Aorta (tissue), 5 donors: ENCODE data around the gene C4orf50. TPM values are rescaled to one million over a fixed set of nuclear protein-coding genes. Genes with fewer than 3 reads are reported as not detected.
"Not testable (repeated sequence)": the region's sequence is repeated elsewhere in the genome, so short reads cannot be mapped to it uniquely, and the experiment has no call there.

ENCODE experiments used
- ATAC-seq: fragments of 200-7000 bp; cut with Tn5 transposase; one replicate; pipeline ENCODE4 v1.9.1; 2022; ENCODE audit warnings: moderate library complexity; ENCODE audit not compliant: low FRiP score
- DNase-seq, 2 donors: peaks; one replicate each; pipeline ENCODE4 v3.0.0-alpha.2; 2020
- H3K27ac ChIP-seq, 2 donors: one replicate each; pipeline ENCODE4 v1.5.1; 2013; ENCODE audit warnings: low read length in 2 of 2, mild to moderate bottlenecking in 2 of 2, moderate library complexity in 2 of 2, control low read depth in 1 of 2, inconsistent platforms in 1 of 2, low read depth in 1 of 2
- H3K27me3 ChIP-seq, 2 donors: one replicate each; pipeline ENCODE4 v1.6.1; 2013; ENCODE audit warnings: control low read depth in 1 of 2, low read length in 1 of 2, mild to moderate bottlenecking in 1 of 2, moderate library complexity in 1 of 2; ENCODE audit not compliant: insufficient read depth in 2 of 2, control insufficient read depth in 1 of 2
- H3K36me3 ChIP-seq, 2 donors: one replicate each; pipeline ENCODE4 v1.6.1; 2013; ENCODE audit warnings: control low read depth in 1 of 2, low read length in 1 of 2, mild to moderate bottlenecking in 1 of 2; ENCODE audit not compliant: insufficient read depth in 2 of 2, control insufficient read depth in 1 of 2
- H3K4me1 ChIP-seq, 2 donors: one replicate each; pipeline ENCODE4 v1.6.1; 2013; ENCODE audit warnings: low read length in 2 of 2, control low read depth in 1 of 2, mild to moderate bottlenecking in 1 of 2, moderate library complexity in 1 of 2; ENCODE audit not compliant: insufficient read depth in 2 of 2, control insufficient read depth in 1 of 2
- H3K4me3 ChIP-seq, 2 donors: one replicate each; pipeline ENCODE4 v1.5.1; 2013; ENCODE audit warnings: low read length in 2 of 2, control low read depth in 1 of 2, mild to moderate bottlenecking in 1 of 2
- H3K9me3 ChIP-seq: one replicate; pipeline ENCODE4 v1.6.1; 2013; ENCODE audit warnings: mild to moderate bottlenecking, low read length; ENCODE audit not compliant: control insufficient read depth
- WGBS, 2 donors: extraction: QIAGEN DNeasy Blood & Tissue Kit; methylation state at CpG; one replicate each; pipeline ENCODE4 v1.1.7; 2013; 5-methylcytosine and 5-hydroxymethylcytosine counted together
- intact Hi-C, 2 donors: fragments of 100-400 bp; cut with DNase I; formaldehyde crosslinking; loops; one replicate each; pipeline versions ENCODE4 v1.14.2 to v1.15.0; 2022
- polyA plus RNA-seq, 2 donors: library from polyadenylated mRNA; stranded (reverse); fragments of 200-250 nt; gene quantifications; one replicate each; pipeline ENCODE4 v1.2.3, GENCODE V29; 2013
- total RNA-seq, 2 donors: library from RNA; stranded (reverse); fragmentation: NEBNext Ultra II Directional; extraction: Animal tissue kit (Norgen Biotek cat#: 25700); gene quantifications; one replicate each; pipeline ENCODE4 v1.2.1, GENCODE V29; 2021
- donor health status: healthy with polysubstance abuse.
- donor health status: Bipolar disorder and iron deficiency.
- donor health status: DM: no; HTN: no; CAD: no.
- donor health status: DM: no; HTN: no; CAD: no.
- donor health status: DM: yes; HTN: yes; CAD: no.

C4orf50 gene
- total and polyA plus RNA-seq, 4 donors = 0.03 to 0.06 TPM; not detected in 2

DNA sequence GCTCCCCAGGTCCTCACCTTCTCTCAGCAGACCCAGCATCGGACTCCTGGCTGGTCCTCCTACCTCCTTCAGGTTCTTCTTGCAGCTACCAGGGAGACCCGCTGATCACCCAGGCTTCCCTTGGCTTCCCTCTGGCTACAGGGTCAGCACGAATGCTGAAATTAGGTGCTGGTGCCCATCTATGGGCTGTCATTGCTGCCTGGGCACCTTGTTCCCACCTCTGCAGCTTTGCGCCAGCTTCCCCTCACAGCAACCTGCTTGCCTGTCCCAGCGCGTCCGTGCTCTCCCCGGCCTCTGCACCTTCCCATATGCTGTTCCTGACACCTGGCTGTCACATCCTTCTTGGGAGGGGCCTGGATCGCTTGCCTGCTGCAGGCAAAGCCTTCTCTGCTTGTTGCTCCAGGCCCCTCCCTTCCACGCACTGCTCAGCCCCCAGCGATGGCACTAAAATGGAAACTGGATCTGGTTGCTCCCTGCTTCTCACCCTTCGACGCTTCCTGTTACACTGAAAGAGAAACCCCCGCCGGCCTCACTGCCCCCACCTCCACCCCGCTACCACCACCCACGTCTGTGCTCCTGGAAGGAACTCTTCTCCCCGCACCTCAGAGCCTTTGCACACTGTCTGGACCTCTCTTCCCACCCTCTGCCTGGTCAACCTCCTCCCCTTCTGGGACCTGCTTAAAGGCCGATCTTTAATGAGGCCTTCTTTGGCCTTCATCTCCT lies 22.2 kb downstream of the C4orf50 start:
- Histone ChIP-seq H3K9me3 (no peaks in the 10 kb centered on the region), H3K27ac (no peak overlapping the region), H3K36me3 (no peaks in the 10 kb centered on the region), H3K27me3 (no peaks in the 10 kb centered on the region), H3K4me3 (no peak overlapping the region), H3K4me1 (no peaks in the 10 kb centered on the region)
- 35 to 48% methylated on average over 19 of the region's 19 CpGs for WGBS, 2 donors
- intact Hi-C loops = loop anchor here in 1 of 2 donors (5.0 kb wide), 1 partner anchor 91 kb away; no protein-coding TSS in a partner anchor
- ATAC-seq (no peak), DNase-seq (peak in 1 of 2 donors; percentile 52)

DNA sequence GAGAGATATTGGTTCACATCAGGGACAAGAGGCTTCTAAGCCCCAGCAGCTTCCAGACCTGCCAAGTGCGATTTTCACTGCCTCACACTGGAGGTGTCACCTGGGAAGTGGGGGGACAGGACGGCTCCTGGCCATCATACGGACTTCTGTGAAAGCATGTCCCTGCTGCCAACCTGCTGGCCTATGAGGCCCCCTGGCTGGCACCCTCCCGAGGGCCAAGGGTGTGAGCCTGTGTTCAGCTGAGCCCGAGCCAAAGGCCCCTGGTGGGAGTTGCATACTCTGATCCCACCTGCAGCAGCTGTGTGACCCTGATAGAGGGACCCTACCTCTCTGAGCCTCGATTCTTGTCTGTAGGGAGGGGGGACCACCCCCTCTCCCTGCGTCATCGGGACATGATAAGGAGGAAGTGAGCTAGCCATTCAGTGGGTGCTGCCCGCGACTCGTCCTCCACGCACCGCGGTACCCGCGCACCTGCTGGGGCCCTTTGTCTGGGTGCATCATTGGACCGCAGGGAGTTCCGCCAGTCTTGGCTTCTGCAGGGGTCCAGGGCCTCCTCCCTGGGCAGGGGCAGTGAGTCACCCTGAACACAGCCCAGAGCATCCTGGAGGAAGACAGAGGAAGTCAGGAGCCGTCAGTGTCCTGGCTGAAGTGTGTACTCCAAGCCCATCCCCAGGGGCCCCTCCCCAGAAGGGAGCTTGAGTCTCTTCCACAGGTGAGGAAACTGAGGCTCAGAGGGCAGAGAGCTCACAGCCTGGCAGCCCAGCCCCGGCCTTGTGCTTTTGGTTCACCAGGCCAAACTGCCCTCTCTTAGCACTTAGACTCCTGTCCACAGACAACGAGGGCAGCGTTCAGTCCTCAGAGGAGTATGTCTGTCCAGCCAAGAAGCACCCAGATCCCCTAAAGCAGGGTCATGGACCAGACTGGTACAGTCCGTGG lies 24.1 kb downstream of the C4orf50 start:
- H3K27ac ChIP-seq = no peak overlapping the region
- no peaks in the 10 kb centered on the region for H3K27me3 ChIP-seq
- ATAC-seq (no peak), DNase-seq (peak in 1 of 2 donors; percentile 68)
- no peaks in the 10 kb centered on the region for H3K36me3 ChIP-seq
- WGBS, 2 donors = 80 to 85% methylated on average over 23 of the region's 23 CpGs
- H3K4me3 ChIP-seq = no peak overlapping the region
- H3K4me1 ChIP-seq = no peaks in the 10 kb centered on the region
- intact Hi-C loops = no loop called here
- no peaks in the 10 kb centered on the region for H3K9me3 ChIP-seq

DNA sequence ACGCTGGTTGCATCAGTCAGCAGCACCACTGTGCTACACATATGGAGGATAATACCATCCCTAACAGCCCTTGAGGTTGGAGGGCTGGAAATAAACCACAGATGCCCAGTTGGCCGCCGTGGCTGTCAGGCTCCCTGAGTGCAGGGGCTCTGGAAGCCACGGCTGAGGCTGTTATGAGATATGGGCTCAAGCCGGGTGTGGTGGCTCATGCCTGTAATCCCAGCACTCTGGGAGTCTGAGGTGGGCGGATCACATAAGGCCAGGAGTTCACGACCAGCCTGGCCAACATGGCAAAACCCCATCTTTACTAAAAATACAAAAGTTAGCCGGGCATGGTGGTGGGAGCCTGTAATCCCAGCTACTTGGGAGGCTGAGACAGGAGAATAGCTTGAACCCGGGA lies 24.9 kb downstream of the C4orf50 start:
- H3K27me3 ChIP-seq, H3K4me3 ChIP-seq, ATAC-seq, H3K27ac ChIP-seq, H3K36me3 ChIP-seq, H3K4me1 ChIP-seq, H3K9me3 ChIP-seq, DNase-seq, intact Hi-C loops: not testable (repeated sequence)
- WGBS, 2 donors = 75 to 79% methylated on average over 9 of the region's 9 CpGs

DNA sequence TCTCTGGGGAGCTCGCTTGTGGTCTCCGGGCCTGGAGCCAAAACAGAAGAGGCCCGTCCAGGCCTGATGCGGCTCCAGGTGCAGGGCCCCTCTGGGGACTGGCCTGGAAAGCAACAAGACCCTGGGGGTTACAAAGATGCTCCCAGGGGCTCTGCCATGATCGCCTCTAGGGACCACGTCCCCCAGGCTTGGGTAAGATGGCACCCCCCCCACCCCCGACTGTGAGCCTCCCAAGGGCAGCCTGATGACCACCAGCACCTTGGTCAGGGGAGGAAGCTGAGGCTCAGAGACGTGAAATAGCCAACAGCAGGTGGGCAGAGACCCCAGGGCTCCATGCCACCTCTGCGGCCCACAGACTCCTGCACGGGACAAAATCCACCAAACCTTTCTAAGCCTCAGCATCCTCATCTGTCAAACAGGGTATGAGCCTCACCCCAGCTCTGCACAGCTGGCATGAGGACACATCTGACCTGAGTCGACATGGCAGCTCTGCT lies 25.4 kb downstream of the C4orf50 start:
- Histone ChIP-seq H3K9me3 (no peaks in the 10 kb centered on the region), H3K4me1 (no peaks in the 10 kb centered on the region), H3K27ac (no peak overlapping the region), H3K36me3 (no peaks in the 10 kb centered on the region), H3K4me3 (no peak overlapping the region), H3K27me3 (no peaks in the 10 kb centered on the region)
- no peak for DNase-seq
- intact Hi-C loops = no loop called here
- WGBS, 2 donors = 76 to 77% methylated on average over 11 of the region's 11 CpGs
- no peak for ATAC-seq

DNA sequence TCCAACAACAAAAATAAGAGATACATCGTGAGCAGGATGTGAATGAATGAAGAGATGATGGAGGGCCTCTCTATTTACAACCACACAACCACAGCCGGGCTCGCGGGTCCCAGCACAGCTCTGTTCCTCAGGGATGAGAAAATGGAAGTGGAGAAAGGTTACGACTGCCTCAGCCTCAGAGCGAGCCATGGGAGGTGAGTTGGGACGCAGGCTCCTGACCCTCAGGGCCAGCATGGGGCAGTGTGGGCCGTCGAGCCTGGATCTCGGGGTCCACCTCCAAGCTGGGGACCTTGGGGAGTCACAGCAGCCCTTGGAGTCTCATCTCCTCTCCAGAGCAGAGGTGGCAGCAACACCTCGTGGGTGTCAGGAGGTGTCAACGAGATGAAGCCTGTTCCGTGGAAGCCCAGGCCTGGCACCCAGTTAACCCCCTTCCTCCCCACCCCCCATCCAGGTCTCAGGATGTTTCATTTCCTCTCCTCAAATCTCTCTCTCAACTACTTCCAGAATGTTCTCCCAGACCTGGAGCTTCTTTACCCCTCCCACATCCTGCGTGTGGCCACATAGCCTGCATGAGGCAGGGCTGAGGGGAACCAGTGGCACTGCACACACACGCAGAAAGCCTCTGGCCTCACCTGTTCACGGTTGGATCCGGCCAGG lies 25.9 kb downstream of the C4orf50 start:
- no peak for DNase-seq
- Histone ChIP-seq H3K36me3 (no peaks in the 10 kb centered on the region), H3K9me3 (no peaks in the 10 kb centered on the region), H3K27ac (no peak overlapping the region), H3K4me3 (no peak overlapping the region), H3K27me3 (no peaks in the 10 kb centered on the region), H3K4me1 (no peaks in the 10 kb centered on the region)
- no peak for ATAC-seq
- intact Hi-C loops = no loop called here
- WGBS, 2 donors = 72 to 77% methylated on average over 17 of the region's 17 CpGs

DNA sequence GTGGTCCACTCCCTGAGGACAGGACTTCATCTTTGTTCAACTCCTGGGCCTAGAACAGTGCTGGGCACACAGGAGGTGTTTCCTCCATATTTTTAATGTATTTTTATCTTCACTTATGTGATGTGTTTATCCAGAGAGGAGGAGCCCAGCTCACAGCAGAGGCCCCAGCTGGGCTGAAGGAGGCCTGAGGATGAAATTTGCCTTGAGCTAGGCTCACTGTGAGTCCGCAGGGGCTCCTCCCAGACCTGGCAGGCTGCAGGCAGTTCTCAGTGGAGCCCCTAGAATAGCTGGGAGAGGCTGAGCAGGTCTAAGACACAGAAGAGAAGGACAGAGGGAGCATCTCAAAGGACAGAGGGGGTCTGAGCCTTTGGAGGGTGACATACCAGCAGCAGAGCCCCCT lies 26.8 kb downstream of the C4orf50 start:
- intact Hi-C loops = no loop called here
- Histone ChIP-seq H3K4me3 (no peak overlapping the region), H3K27ac (no peak overlapping the region), H3K27me3 (no peaks in the 10 kb centered on the region), H3K9me3 (no peaks in the 10 kb centered on the region), H3K36me3 (no peaks in the 10 kb centered on the region), H3K4me1 (no peaks in the 10 kb centered on the region)
- DNase-seq (no peak), ATAC-seq (no peak)
- WGBS, 2 donors = 36 to 65% methylated on average over 1 of the region's 1 CpG

DNA sequence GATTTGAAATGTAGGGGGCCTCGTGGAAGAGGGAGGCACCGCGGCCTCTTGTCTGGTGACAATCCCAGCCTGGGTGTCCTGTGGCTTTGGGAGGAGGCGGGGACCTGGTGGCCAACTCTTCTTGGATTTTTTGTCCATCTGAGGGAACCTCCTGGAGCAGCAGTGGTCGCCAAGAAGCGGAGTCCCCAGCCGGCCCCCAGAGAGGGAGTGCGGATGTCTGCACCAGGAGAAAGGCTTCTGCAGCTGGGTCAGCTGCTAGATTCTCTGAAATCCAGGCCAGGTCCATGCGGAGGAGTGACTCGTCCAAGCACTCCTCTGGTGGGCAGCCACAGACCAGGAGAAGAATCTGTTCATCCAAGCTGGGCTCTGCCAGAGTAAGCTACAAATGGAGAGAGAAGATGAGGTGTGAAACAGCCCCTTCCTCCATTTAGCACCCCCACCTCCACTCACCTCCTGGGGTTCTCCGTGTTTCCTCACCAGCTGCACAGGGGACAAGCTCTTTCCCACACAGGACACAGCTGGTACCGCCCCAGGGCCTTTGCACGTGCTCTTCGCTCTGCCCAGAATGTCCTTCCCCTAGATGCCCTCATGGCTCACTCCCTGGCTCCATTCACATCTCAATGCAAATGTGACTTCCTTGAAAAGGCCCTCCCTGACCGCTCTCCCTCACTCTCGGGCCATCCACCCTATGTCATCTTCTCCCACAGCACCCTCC lies 27.6 kb downstream of the C4orf50 start:
- no peaks in the 10 kb centered on the region for H3K27me3 ChIP-seq
- H3K4me1 ChIP-seq = no peaks in the 10 kb centered on the region
- WGBS, 2 donors = 85 to 86% methylated on average over 16 of the region's 16 CpGs
- intact Hi-C loops = no loop called here
- H3K36me3 ChIP-seq = no peaks in the 10 kb centered on the region
- no peak overlapping the region for H3K27ac ChIP-seq
- DNase-seq (no peak), ATAC-seq (no peak)
- no peak overlapping the region for H3K4me3 ChIP-seq
- no peaks in the 10 kb centered on the region for H3K9me3 ChIP-seq
